HepG2 (cell line): Measurements from ENCODE around the gene TP73. TPM values are rescaled to one million over a fixed set of nuclear protein-coding genes. Genes with fewer than 3 reads are reported as not detected.

Experiments
- BORCS8-MEF2B ChIP-seq: sonication (generic); formaldehyde crosslinking; IDR thresholded peaks from 2 replicates; pipeline ENCODE4 v1.8.0; 2022; ENCODE audit warnings: mild to moderate bottlenecking, missing genetic modification reagents
- CCDC6 ChIP-seq: sonication (generic); formaldehyde crosslinking; IDR thresholded peaks from 2 replicates; pipeline ENCODE4 v1.8.1; 2022; ENCODE audit warnings: mild to moderate bottlenecking, missing genetic modification reagents, moderate library complexity
- FOXK2 ChIP-seq: fragments of 450-650 bp; IDR thresholded peaks from 2 replicates; pipeline ENCODE4 v1.6.1; 2016
- HNF4A ChIP-seq: sonication (generic); formaldehyde crosslinking; IDR thresholded peaks from 2 replicates; pipeline ENCODE4 v1.4.0; 2020; ENCODE audit warnings: missing genetic modification reagents
- MXD1 ChIP-seq: sonication (generic); formaldehyde crosslinking; IDR thresholded peaks from 2 replicates; pipeline ENCODE4 v1.4.0; 2020; ENCODE audit warnings: mild to moderate bottlenecking, missing genetic modification reagents
- MZF1 ChIP-seq: sonication (generic); formaldehyde crosslinking; IDR thresholded peaks from 2 replicates; pipeline ENCODE4 v1.8.1; 2023; ENCODE audit warnings: mild to moderate bottlenecking, missing genetic modification reagents, borderline replicate concordance
- NFE2L1 ChIP-seq: sonication (generic); formaldehyde crosslinking; IDR thresholded peaks from 2 replicates; pipeline ENCODE4 v1.4.0; 2020; ENCODE audit warnings: missing genetic modification reagents, mild to moderate bottlenecking, borderline replicate concordance
- NPAS2 ChIP-seq: sonication (generic); formaldehyde crosslinking; IDR thresholded peaks from 2 replicates; pipeline ENCODE4 v1.8.0; 2022; ENCODE audit warnings: mild to moderate bottlenecking, missing genetic modification reagents, borderline replicate concordance
- NR3C1 ChIP-seq: sonication (generic); formaldehyde crosslinking; IDR thresholded peaks from 2 replicates; pipeline ENCODE4 v1.4.0; 2020; ENCODE audit warnings: missing genetic modification reagents
- PAWR ChIP-seq: sonication (generic); formaldehyde crosslinking; IDR thresholded peaks from 2 replicates; pipeline ENCODE4 v1.4.0; 2020; ENCODE audit warnings: missing genetic modification reagents, mild to moderate bottlenecking, borderline replicate concordance
- RFXANK ChIP-seq: IDR thresholded peaks from 2 replicates; pipeline ENCODE4 v1.6.1; 2016
- RFXAP ChIP-seq: sonication (generic); formaldehyde crosslinking; IDR thresholded peaks from 2 replicates; pipeline ENCODE4 v1.4.0; 2020; ENCODE audit warnings: missing genetic modification reagents, borderline replicate concordance
- SUZ12 ChIP-seq: fragments of 150-350 bp; IDR thresholded peaks from 2 replicates; pipeline ENCODE4 v1.6.1; 2014; ENCODE audit warnings: low read depth, low read length
- ZC3H13 ChIP-seq: sonication (generic); formaldehyde crosslinking; IDR thresholded peaks from 2 replicates; pipeline ENCODE4 v1.8.1; 2023; ENCODE audit warnings: mild to moderate bottlenecking, missing genetic modification reagents, moderate library complexity
- ZFP82 ChIP-seq: sonication (generic); formaldehyde crosslinking; IDR thresholded peaks from 2 replicates; pipeline ENCODE4 v1.5.1; 2020; ENCODE audit warnings: mild to moderate bottlenecking, missing genetic modification reagents, borderline replicate concordance
- ZNF230 ChIP-seq: sonication (generic); formaldehyde crosslinking; IDR thresholded peaks from 2 replicates; pipeline ENCODE4 v1.4.0; 2020; ENCODE audit warnings: mild to moderate bottlenecking, missing genetic modification reagents
- ZNF263 ChIP-seq: sonication (generic); formaldehyde crosslinking; IDR thresholded peaks from 2 replicates; pipeline ENCODE4 v1.4.0; 2020; ENCODE audit warnings: missing genetic modification reagents
- ZNF264 ChIP-seq: sonication (generic); formaldehyde crosslinking; IDR thresholded peaks from 2 replicates; pipeline ENCODE4 v1.4.0; 2020; ENCODE audit warnings: missing genetic modification reagents
- ZNF333 ChIP-seq: sonication (generic); formaldehyde crosslinking; IDR thresholded peaks from 2 replicates; pipeline ENCODE4 v1.4.0; 2020; ENCODE audit warnings: mild to moderate bottlenecking, missing genetic modification reagents, borderline replicate concordance
- ZNF350 ChIP-seq: sonication (generic); formaldehyde crosslinking; IDR thresholded peaks from 2 replicates; pipeline ENCODE4 v1.4.0; 2020; ENCODE audit warnings: mild to moderate bottlenecking, low read depth, missing genetic modification reagents, borderline replicate concordance
- ZNF432 ChIP-seq: sonication (generic); formaldehyde crosslinking; IDR thresholded peaks from 2 replicates; pipeline ENCODE4 v1.5.0; 2020; ENCODE audit warnings: missing genetic modification reagents, mild to moderate bottlenecking, borderline replicate concordance
- ZNF577 ChIP-seq: sonication (generic); formaldehyde crosslinking; IDR thresholded peaks from 2 replicates; pipeline ENCODE4 v1.4.0; 2020; ENCODE audit warnings: mild to moderate bottlenecking, low read depth, missing genetic modification reagents, borderline replicate concordance
- ZNF713 ChIP-seq: sonication (generic); formaldehyde crosslinking; IDR thresholded peaks from 2 replicates; pipeline ENCODE4 v1.4.0; 2020; ENCODE audit warnings: mild to moderate bottlenecking, missing genetic modification reagents
- ZNF720 ChIP-seq: sonication (generic); formaldehyde crosslinking; IDR thresholded peaks from 2 replicates; pipeline ENCODE4 v1.4.0; 2020; ENCODE audit warnings: missing genetic modification reagents
- polyA plus RNA-seq, 8 experiments: library from polyadenylated mRNA; depleted of rRNA in 3 of 8; stranded (reverse) in 7 of 8; unstranded in 1 of 8; fragments of >200 nt; fragmentation: Illumina TruSeq in 4 of 8; extraction: Trizol in 4 of 8; gene quantifications; 2 replicates each; pipeline versions ENCODE4 v1.2.1 to v1.2.3, GENCODE V29; 2011 to 2016; ENCODE audit warnings: low read depth in 4 of 8, missing spikeins in 1 of 8, mixed read lengths in 1 of 8; ENCODE audit not compliant: insufficient read depth in 1 of 8
- total RNA-seq, 5 experiments: library from RNA; depleted of rRNA; stranded (reverse); fragments of >200 nt; fragmentation: Illumina TruSeq; extraction: Trizol; gene quantifications; 2 replicates each; pipeline ENCODE4 v1.2.3, GENCODE V29; 2016; ENCODE audit warnings: low read depth in 1 of 5
- TF ChIP-seq, protein P1 (sequence below): sonication (generic); formaldehyde crosslinking; IDR thresholded peaks from 2 replicates; pipeline ENCODE4 v1.8.0; 2022; ENCODE audit warnings: mild to moderate bottlenecking, missing genetic modification reagents
- TF ChIP-seq, protein P2 (sequence below): sonication (generic); formaldehyde crosslinking; conservative IDR thresholded peaks from 2 replicates; pipeline ENCODE4 v1.4.0; 2020; ENCODE audit warnings: missing genetic modification reagents

Gene TP73
- total and polyA plus RNA-seq, 2 of the 13 experiments (the other 11 are each of a cell fraction or from before 2014, with no cell fraction given), result 0.49 to 1.1 TPM

DNA sequence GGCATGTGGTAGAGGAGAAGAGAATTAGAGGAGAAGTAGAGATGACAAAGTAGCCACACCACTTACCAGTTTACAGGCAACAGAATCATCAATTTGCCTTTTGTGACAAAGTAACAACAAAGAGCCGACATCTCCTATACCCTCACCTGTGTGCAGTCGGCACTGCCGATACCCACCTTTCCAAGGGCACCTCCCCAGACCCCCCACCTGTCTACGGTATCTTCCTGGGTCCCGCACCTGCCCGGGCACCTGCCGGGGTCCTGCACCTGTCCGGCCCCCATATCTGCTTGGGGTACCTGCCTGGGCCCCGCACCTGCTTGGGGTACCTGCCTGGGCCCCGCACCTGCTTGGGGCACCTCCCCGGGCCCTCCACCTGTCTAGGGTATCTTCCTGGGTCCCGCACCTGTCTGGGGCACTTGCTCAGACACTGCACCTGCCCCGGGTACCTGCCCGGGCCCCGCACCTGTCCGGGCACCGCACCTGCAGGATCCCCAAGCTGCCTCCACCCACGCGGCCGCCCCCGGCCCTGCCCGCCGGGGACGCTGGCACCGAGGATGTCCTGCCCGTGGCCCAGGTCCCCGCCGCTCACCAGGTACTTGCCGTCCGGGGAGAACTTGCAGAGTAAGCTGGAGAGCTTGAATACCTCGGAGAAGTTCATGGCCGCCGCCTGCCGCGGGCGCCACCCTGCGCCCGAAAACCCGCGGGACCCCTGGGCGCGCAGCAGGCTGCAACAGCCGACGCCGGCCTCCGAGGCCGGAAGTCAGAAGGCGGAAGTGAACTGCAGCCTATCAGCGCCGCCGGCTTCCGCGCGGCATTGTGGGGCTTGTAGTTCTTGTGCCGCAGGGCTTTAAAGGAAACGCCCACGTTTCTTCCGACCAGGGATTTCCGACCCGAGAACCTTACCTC lies 2.7 kb upstream of the TP73 start, which contains the start of gene WRAP73 (continued):
- TF ChIP-seq NFE2L1 (CRISPR knock-in tag), result no peak
- TF ChIP-seq RFXANK, result no peak
- no peak for TF ChIP-seq FOXK2
- TF ChIP-seq ZC3H13 (CRISPR knock-in tag), result no peak
- no peak for TF ChIP-seq NPAS2 (CRISPR knock-in tag)
- TF ChIP-seq, protein P1, sequence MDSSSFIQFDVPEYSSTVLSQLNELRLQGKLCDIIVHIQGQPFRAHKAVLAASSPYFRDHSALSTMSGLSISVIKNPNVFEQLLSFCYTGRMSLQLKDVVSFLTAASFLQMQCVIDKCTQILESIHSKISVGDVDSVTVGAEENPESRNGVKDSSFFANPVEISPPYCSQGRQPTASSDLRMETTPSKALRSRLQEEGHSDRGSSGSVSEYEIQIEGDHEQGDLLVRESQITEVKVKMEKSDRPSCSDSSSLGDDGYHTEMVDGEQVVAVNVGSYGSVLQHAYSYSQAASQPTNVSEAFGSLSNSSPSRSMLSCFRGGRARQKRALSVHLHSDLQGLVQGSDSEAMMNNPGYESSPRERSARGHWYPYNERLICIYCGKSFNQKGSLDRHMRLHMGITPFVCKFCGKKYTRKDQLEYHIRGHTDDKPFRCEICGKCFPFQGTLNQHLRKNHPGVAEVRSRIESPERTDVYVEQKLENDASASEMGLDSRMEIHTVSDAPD (CRISPR knock-in tag), result no peak
- peak; percentile 66; the same call in 1 of the 2 replicates for TF ChIP-seq MXD1 (CRISPR knock-in tag)
- TF ChIP-seq ZNF577 (CRISPR knock-in tag), result no peak
- no peak for TF ChIP-seq CCDC6 (CRISPR knock-in tag)
- no peak; the same call in 1 of the 2 replicates for TF ChIP-seq ZNF350
- peak; percentile 88 for TF ChIP-seq ZNF230 (CRISPR knock-in tag)
- TF ChIP-seq MZF1 (CRISPR knock-in tag), result no peak
- no peak for TF ChIP-seq ZNF432 (CRISPR knock-in tag)
- 0 out of 2 replicates have a peak, but pooled peaks have one; percentile 35 for TF ChIP-seq BORCS8-MEF2B (CRISPR knock-in tag)
- no peak for TF ChIP-seq ZNF263 (CRISPR knock-in tag)
- no peak for TF ChIP-seq NR3C1 (CRISPR knock-in tag)
- no peak for TF ChIP-seq ZFP82 (CRISPR knock-in tag)
- TF ChIP-seq RFXAP, result no peak
- TF ChIP-seq SUZ12, result peak; percentile 68
- TF ChIP-seq ZNF264 (CRISPR knock-in tag), result no peak
- TF ChIP-seq, protein P2, sequence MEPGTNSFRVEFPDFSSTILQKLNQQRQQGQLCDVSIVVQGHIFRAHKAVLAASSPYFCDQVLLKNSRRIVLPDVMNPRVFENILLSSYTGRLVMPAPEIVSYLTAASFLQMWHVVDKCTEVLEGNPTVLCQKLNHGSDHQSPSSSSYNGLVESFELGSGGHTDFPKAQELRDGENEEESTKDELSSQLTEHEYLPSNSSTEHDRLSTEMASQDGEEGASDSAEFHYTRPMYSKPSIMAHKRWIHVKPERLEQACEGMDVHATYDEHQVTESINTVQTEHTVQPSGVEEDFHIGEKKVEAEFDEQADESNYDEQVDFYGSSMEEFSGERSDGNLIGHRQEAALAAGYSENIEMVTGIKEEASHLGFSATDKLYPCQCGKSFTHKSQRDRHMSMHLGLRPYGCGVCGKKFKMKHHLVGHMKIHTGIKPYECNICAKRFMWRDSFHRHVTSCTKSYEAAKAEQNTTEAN (CRISPR knock-in tag), result no peak
- TF ChIP-seq ZNF713 (CRISPR knock-in tag), result no peak
- TF ChIP-seq ZNF720 (CRISPR knock-in tag), result no peak
- 0 out of 2 replicates have a peak, but pooled peaks have one; percentile 47 for TF ChIP-seq PAWR (CRISPR knock-in tag)
- no peak for TF ChIP-seq HNF4A (CRISPR knock-in tag)
- 0 out of 2 replicates have a peak, but pooled peaks have one; percentile 54 for TF ChIP-seq ZNF333 (CRISPR knock-in tag)
